HG03521 (cell line): ENCODE results near the gene RNASEL.
A peak's percentile ranks its signal among the peaks of the same experiment; 100 is the strongest.

Experiments used
- ATAC-seq: cut with Tn5 transposase; IDR thresholded peaks from one replicate; pipeline ENCODE4 v1.9.1; 2021; ENCODE audit warnings: mild to moderate bottlenecking, moderate library complexity; ENCODE audit not compliant: unreplicated experiment

RNASEL gene

GRCh38 chr1:182622901-182623528 lies 34.0 kb upstream of the RNASEL start:
- ATAC-seq: no peak

- no peak for ATAC-seq
These were observed 32.9 kb upstream of the RNASEL start for GRCh38 chr1:182621906-182622305.

GRCh38 chr1:182620924-182621585 lies 32.0 kb upstream of the RNASEL start:
- no peak for ATAC-seq

- ATAC-seq: no peak
These were observed 28.8 kb upstream of the RNASEL start for GRCh38 chr1:182617734-182618351.

GRCh38 chr1:182617014-182617429 lies 28.0 kb upstream of the RNASEL start:
- no peak for ATAC-seq

- ATAC-seq: peak; percentile 63
These were observed 27.3 kb upstream of the RNASEL start for GRCh38 chr1:182616130-182617013.

GRCh38 chr1:182615468-182616129 lies 26.5 kb upstream of the RNASEL start:
- no peak for ATAC-seq

GRCh38 chr1:182614796-182615454 lies 25.9 kb upstream of the RNASEL start:
- peak; percentile 35 for ATAC-seq

GRCh38 chr1:182611787-182612186 lies 22.7 kb upstream of the RNASEL start:
- ATAC-seq: no peak

- ATAC-seq: no peak
These were observed 22.3 kb upstream of the RNASEL start for GRCh38 chr1:182611326-182611725.

- no peak for ATAC-seq
These were observed 21.6 kb upstream of the RNASEL start for GRCh38 chr1:182610606-182611194.

- no peak for ATAC-seq
These were observed 20.0 kb upstream of the RNASEL start for GRCh38 chr1:182608845-182609610.

- no peak for ATAC-seq
These were observed 19.2 kb upstream of the RNASEL start for GRCh38 chr1:182608236-182608635.

GRCh38 chr1:182607566-182607965 lies 18.5 kb upstream of the RNASEL start:
- no peak for ATAC-seq

GRCh38 chr1:182604175-182605164 lies 15.4 kb upstream of the RNASEL start, which contains the start of gene RGS16:
Gene RGS16, minus strand, starts transcription at chr1:182604389. Its CDS starts 130 bp downstream, at chr1:182604259.
- ATAC-seq: peak; percentile 88

- no peak for ATAC-seq
These were observed 14.7 kb upstream of the RNASEL start for GRCh38 chr1:182603646-182604174.

- ATAC-seq: no peak
These were observed 14.0 kb upstream of the RNASEL start for GRCh38 chr1:182602935-182603645.
